ENCODE measurements around the gene PIK3IP1. TPM values are rescaled to one million over a fixed set of nuclear protein-coding genes. Genes with fewer than 3 reads are reported as not detected.

Gene PIK3IP1
- total and polyA plus RNA-seq, 9 of the 15 experiments (the other 6 are each of a cell fraction or from before 2014, with no cell fraction given): 0.11 to 1.3 (median 0.77) TPM

GRCh38 chr22:31241936-31242335, 50.4 kb downstream of the PIK3IP1 start (continued):
- peak; percentile 16; the same call in 1 of the 2 replicates for TF ChIP-seq CBFA2T2 (conservative IDR thresholded peaks at IDR 0.05)
- no peak for TF ChIP-seq HMGXB4 (CRISPR knock-in tag; IDR thresholded peaks at IDR 0.05)
- no peak for TF ChIP-seq ZNF24 (IDR thresholded peaks at IDR 0.05)
- no peak for TF ChIP-seq ZNF143 (CRISPR knock-in tag; IDR thresholded peaks at IDR 0.05)
- TF ChIP-seq ZNF583 (CRISPR knock-in tag; IDR thresholded peaks at IDR 0.05): no peak
- no peak for TF ChIP-seq GMEB1 (CRISPR knock-in tag; IDR thresholded peaks at IDR 0.05)
- TF ChIP-seq ELF4 (CRISPR knock-in tag; IDR thresholded peaks at IDR 0.05): no peak
- peak in 1 of 2 experiments; percentile 23; a peak in 1 of 4 replicates for TF ChIP-seq RCOR1 (IDR thresholded peaks at IDR 0.05; ENCODE audit: borderline replicate concordance in 1 of 2, low read depth in 2 of 2, low read length in 2 of 2)

- ChIA-PET POLR2A (interaction anchor here (1.1 kb wide), 2 partner anchors 10 to 12 kb away, joined by 4 read pairs; no protein-coding TSS in a partner anchor), CTCF (ENCODE audit: low intra/inter-chr PET ratio) (no interaction called here)
- H3K4me3 ChIP-seq: no peak overlapping the region
- BruUV-seq (replicated peaks): no TSS peak
- H3K4me2 ChIP-seq (ENCODE audit: insufficient read depth, low read length): no peak overlapping the region
- H3K79me2 ChIP-seq (ENCODE audit: control insufficient read depth, insufficient read depth, low read length): no peaks in the 10 kb centered on the region
- no peak overlapping the region for H3K9ac ChIP-seq (ENCODE audit: insufficient read depth in 1 of 2, low read depth in 2 of 2, low read length in 2 of 2)
- in situ Hi-C loops (cut with MboI): no loop called here
- H4K20me1 ChIP-seq (replicated peaks; ENCODE audit: control insufficient read depth, insufficient read depth, low read length): peaks cover 7% of the 10 kb centered on the region; the same call in 1 of the 2 replicates
- H3K36me3 ChIP-seq (ENCODE audit: control insufficient read depth, insufficient read depth, low read length): no peaks in the 10 kb centered on the region
- H3K27me3 ChIP-seq (ENCODE audit: control insufficient read depth in 2 of 2, insufficient read depth in 2 of 2, low read length in 2 of 2): no peaks in the 10 kb centered on the region
- intact Hi-C loops (cut with micrococcal nuclease): no loop called here
- FAIRE-seq (peak; percentile 67), ATAC-seq (no peak), DNase-seq (ENCODE audit: extremely low read depth in 1 of 4, low spot score in 3 of 4) (peak in 3 of 4 experiments; percentile 10 to 25 (median 21))
- H3K9me1 ChIP-seq (ENCODE audit: control insufficient read depth, insufficient read depth, low read length): no peaks in the 10 kb centered on the region
- H2AFZ ChIP-seq (ENCODE audit: low read depth, low read length): no peak overlapping the region
- no peak overlapping the region for H3K27ac ChIP-seq (ENCODE audit: extremely low read depth, low read depth, low read length)
- 0% methylated on average over 1 of the region's 1 CpG for WGBS (ENCODE audit: insufficient coverage, low coverage, missing lambda C conversion rate)
- no peaks in the 10 kb centered on the region for H3K9me3 ChIP-seq (replicated peaks; ENCODE audit: control insufficient read depth, insufficient read depth, low read depth, low read length)
- H3K4me1 ChIP-seq (replicated peaks in 1 of 2; ENCODE audit: control insufficient read depth in 2 of 2, insufficient read depth in 2 of 2, low read length in 2 of 2): peaks cover 0 to 16% of the 10 kb centered on the region in 2 experiments; a peak in 3 of 5 replicates
- TF ChIP-seq ATF3 (IDR thresholded peaks at IDR 0.05): peak; percentile 59
- no peak for TF ChIP-seq ATF3 (CRISPR knock-in tag; conservative IDR thresholded peaks at IDR 0.05)
- peak; percentile 50; the same call in 1 of the 2 replicates for TF ChIP-seq JUND (IDR thresholded peaks at IDR 0.05; ENCODE audit: borderline replicate concordance, low read depth, low read length)
- no peak; the same call in 2 of the 3 replicates for TF ChIP-seq JUND (tag; IDR thresholded peaks at IDR 0.05; ENCODE audit: borderline replicate concordance, low read depth, low read length)
Measured at GRCh38 chr22:31241200-31241599, 51.1 kb downstream of the PIK3IP1 start.
